Stomach (tissue), 9 donors: Measurements from ENCODE around the gene CD300E. TPM values are rescaled to one million over a fixed set of nuclear protein-coding genes. Genes with fewer than 3 reads are reported as not detected.

Source experiments
- DNase-seq, 2 donors: peaks; one replicate each; pipeline versions ENCODE4 v3.0.0 to v3.0.0-alpha.2; 2013 to 2019
- H3K27ac ChIP-seq, 5 donors: fragments of 200-600 bp in 4 of 5; sonication (generic) in 4 of 5; one replicate each; pipeline ENCODE4 v1.5.1; 2013 to 2019; ENCODE audit warnings: mild to moderate bottlenecking in 1 of 5, moderate library complexity in 1 of 5
- H3K27me3 ChIP-seq, 3 donors: fragments of 200-600 bp; sonication (generic); one replicate each; pipeline ENCODE4 v1.5.1; 2017 to 2019; ENCODE audit warnings: mixed run types in 1 of 3
- H3K36me3 ChIP-seq, 4 donors: fragments of 200-600 bp; sonication (generic); 1 replicate in 3 of 4; 2 replicates in 1 of 4; pipeline ENCODE4 v1.5.1; 2016 to 2019
- H3K4me1 ChIP-seq, 4 donors: fragments of 200-600 bp; sonication (generic); one replicate each; pipeline ENCODE4 v1.5.1; 2016 to 2019
- H3K4me3 ChIP-seq, 4 donors: fragments of 200-600 bp; sonication (generic) in 3 of 4; one replicate each; pipeline ENCODE4 v1.5.1; 2016 to 2019; ENCODE audit warnings: mild to moderate bottlenecking in 1 of 4
- H3K9me3 ChIP-seq, 4 donors: fragments of 200-600 bp; sonication (generic); one replicate each; pipeline ENCODE4 v1.5.1; 2016 to 2019
- CTCF ChIP-seq, 7 experiments: fragments of 450-650 bp in 4 of 7; fragments of 200-600 bp in 3 of 7; sonication (generic) in 3 of 7; IDR thresholded peaks; one replicate each; pipeline ENCODE4 v1.5.1; 2016 to 2019; ENCODE audit warnings: antibody characterized with exemption in 7 of 7, control low read depth in 2 of 7, mild to moderate bottlenecking in 1 of 7
- EP300 ChIP-seq: sonication (generic); formaldehyde crosslinking; IDR thresholded peaks from one replicate; pipeline ENCODE4 v1.6.1; 2017; ENCODE audit warnings: antibody characterized with exemption
- POLR2A ChIP-seq, 4 donors: fragments of 450-650 bp; IDR thresholded peaks; one replicate each; pipeline ENCODE4 v1.6.1; 2016; ENCODE audit warnings: antibody characterized with exemption in 4 of 4, control low read depth in 2 of 4, mild to moderate bottlenecking in 1 of 4, moderate library complexity in 1 of 4
- POLR2AphosphoS5 ChIP-seq, 3 donors: sonication (generic); formaldehyde crosslinking; IDR thresholded peaks; one replicate each; pipeline ENCODE4 v1.6.1; 2016; ENCODE audit warnings: antibody characterized with exemption in 3 of 3
- WGBS, 5 donors: extraction: QIAGEN DNeasy Blood & Tissue Kit in 3 of 5; methylation state at CpG; one replicate each; pipeline versions ENCODE4 v1.1.5 to v1.1.7; 2013 to 2018; 5-methylcytosine and 5-hydroxymethylcytosine counted together
- intact Hi-C: fragments of 100-400 bp; cut with DNase I; formaldehyde crosslinking; loops from one replicate; pipeline ENCODE4 v1.15.1; 2023; ENCODE audit warnings: low total_unique reads
- polyA plus RNA-seq, 3 donors: library from polyadenylated mRNA; stranded (reverse); fragments of 200-250 nt; gene quantifications; one replicate each; pipeline ENCODE4 v1.2.3, GENCODE V29; 2013
- total RNA-seq, 5 donors: library from RNA; depleted of rRNA; stranded (reverse); fragments of >200 nt; gene quantifications; one replicate each; pipeline versions ENCODE4 v1.1.0 to v1.2.3, GENCODE V29; 2014 to 2016
- donor health status: healthy with polysubstance abuse.
- donor health status: Bipolar disorder and iron deficiency.
- donor health status: healthy.

The CD300E gene
- total and polyA plus RNA-seq, 8 donors: 0.15 to 7.6 (median 0.37) TPM; not detected in 3

DNA sequence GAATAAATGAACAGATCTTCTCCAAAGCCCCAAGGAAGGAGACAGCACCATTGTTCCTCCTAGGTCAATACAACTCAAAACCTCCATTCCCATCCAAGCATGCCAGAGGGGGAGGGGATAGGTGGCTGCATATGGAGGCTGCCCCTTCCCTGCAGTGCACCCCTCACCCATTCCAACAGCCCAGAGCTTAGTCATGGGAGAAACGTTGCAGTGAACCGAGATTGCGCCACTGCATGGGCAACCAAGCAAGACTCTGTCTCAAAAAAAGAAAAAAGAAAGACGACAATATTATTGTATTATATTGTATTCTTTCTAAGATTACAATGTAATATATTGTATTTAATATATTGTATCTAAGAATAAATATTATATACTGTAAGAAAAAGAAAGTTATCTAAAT, 36.4 kb upstream of the CD300E start:
- peaks cover 0 to 77% (median 10%) of the 10 kb centered on the region in 3 donors for H3K27me3 ChIP-seq

GRCh38 chr17:74658620-74659019, 35.1 kb upstream of the CD300E start:
- DNase-seq: no peak
- intact Hi-C loops: loop anchor here (10.0 kb wide), 1 partner anchor 76 kb away; the partner anchor contains the start of gene RAB37

More for the DNA sequence above, 36.4 kb upstream of the CD300E start:
- TF ChIP-seq EP300 (no peak), POLR2AphosphoS5 (IDR thresholded peaks at IDR 0.05) (no peak), POLR2A (IDR thresholded peaks at IDR 0.05) (no peak), CTCF (IDR thresholded peaks at IDR 0.05) (no peak)
- Histone ChIP-seq H3K4me1 (no peaks in the 10 kb centered on the region), H3K27ac (no peak overlapping the region), H3K9me3 (no peaks in the 10 kb centered on the region), H3K4me3 (no peak overlapping the region), H3K36me3 (no peaks in the 10 kb centered on the region)
- intact Hi-C loops: loop anchor here (10.0 kb wide), 1 partner anchor 75 kb away; the partner anchor contains the start of gene RAB37
- 64 to 72% (median 68%) methylated on average over 4 of the region's 4 CpGs for WGBS, 5 donors
- DNase-seq: no peak

DNA sequence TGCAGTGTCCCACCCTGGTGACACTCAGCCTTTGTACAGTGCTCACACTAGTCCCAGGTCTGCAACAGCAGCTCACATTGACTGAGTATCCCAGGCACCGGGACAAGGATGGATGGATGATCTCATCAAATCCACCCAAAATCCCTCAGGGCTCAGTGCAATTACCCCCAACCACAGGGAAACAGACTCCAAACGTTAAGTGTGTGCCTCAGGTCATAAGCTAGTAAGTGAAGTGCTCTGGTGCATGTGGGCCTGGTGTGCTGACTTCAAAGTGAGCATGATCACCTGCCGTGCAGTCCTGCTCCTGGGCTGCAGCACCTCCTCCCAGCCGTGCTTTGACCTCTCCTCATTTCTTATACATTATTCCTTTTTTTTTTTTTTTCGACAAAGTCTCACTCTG, 31.2 kb upstream of the CD300E start:
- H3K4me1 ChIP-seq: no peaks in the 10 kb centered on the region
- DNase-seq: no peak
- no peak overlapping the region for H3K27ac ChIP-seq
- intact Hi-C loops: loop anchor here (10.0 kb wide), 1 partner anchor 80 kb away; the partner anchor contains the start of gene RAB37
- no peaks in the 10 kb centered on the region for H3K36me3 ChIP-seq
- H3K4me3 ChIP-seq: no peak overlapping the region
- WGBS, 5 donors: 43 to 56% (median 47%) methylated on average over 5 of the region's 5 CpGs
- no peaks in the 10 kb centered on the region for H3K9me3 ChIP-seq
- peaks cover 0 to 97% (median 33%) of the 10 kb centered on the region in 3 donors for H3K27me3 ChIP-seq
- TF ChIP-seq POLR2AphosphoS5 (IDR thresholded peaks at IDR 0.05) (no peak), CTCF (IDR thresholded peaks at IDR 0.05) (no peak), EP300 (no peak), POLR2A (IDR thresholded peaks at IDR 0.05) (no peak)

More at GRCh38 chr17:74658620-74659019, 35.1 kb upstream of the CD300E start:
- no peak overlapping the region for H3K4me3 ChIP-seq
- H3K4me1 ChIP-seq: no peaks in the 10 kb centered on the region
- H3K9me3 ChIP-seq: no peaks in the 10 kb centered on the region
- TF ChIP-seq CTCF (IDR thresholded peaks at IDR 0.05) (no peak), POLR2AphosphoS5 (IDR thresholded peaks at IDR 0.05) (no peak), EP300 (no peak), POLR2A (IDR thresholded peaks at IDR 0.05) (no peak)
- H3K36me3 ChIP-seq: no peaks in the 10 kb centered on the region
- WGBS, 5 donors: 76 to 88% (median 81%) methylated on average over 6 of the region's 6 CpGs
- peaks cover 0 to 78% (median 13%) of the 10 kb centered on the region in 3 donors for H3K27me3 ChIP-seq
- no peak overlapping the region for H3K27ac ChIP-seq

DNA sequence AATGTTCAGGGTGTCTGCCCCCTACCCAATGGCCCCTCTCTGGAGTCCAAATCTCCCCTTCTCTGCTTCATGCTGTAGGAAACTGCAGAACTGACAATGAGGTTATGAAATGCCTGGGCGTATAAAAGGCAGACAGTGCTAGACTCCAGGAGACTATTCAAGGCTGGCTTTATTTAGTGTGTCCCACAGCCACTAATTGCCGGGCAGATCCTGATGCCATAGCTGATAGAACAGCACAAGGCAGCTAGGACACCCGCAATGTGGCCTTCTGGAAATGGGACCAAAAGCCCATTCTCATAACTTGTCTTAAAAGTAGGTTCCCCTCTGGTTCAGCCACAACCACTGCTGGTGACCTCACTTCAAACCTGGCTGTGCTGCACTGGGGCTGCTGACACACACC, 28.5 kb upstream of the CD300E start:
- Histone ChIP-seq H3K27me3 (peaks cover 0 to 92% (median 32%) of the 10 kb centered on the region in 3 donors), H3K36me3 (no peaks in the 10 kb centered on the region), H3K4me3 (no peak overlapping the region), H3K4me1 (no peaks in the 10 kb centered on the region), H3K27ac (no peak overlapping the region), H3K9me3 (no peaks in the 10 kb centered on the region)
- TF ChIP-seq POLR2AphosphoS5 (IDR thresholded peaks at IDR 0.05) (no peak), POLR2A (IDR thresholded peaks at IDR 0.05) (no peak), CTCF (IDR thresholded peaks at IDR 0.05) (no peak), EP300 (no peak)
- WGBS, 5 donors: 81 to 95% (median 84%) methylated on average over 2 to 3 of the region's 3 CpGs
- intact Hi-C loops: loop anchor here (10.0 kb wide), 1 partner anchor 83 kb away; the partner anchor contains the start of gene RAB37
- no peak for DNase-seq
